GM20431 (cell line): ENCODE results near the gene FAM114A1.
"Not testable (repeated sequence)": the region's sequence is repeated elsewhere in the genome, so short reads cannot be mapped to it uniquely, and the experiment has no call there.

Source experiments
- in situ Hi-C: fragments of 300-500 bp; cut with MseI, MboI; formaldehyde crosslinking; loops from one replicate; pipeline ENCODE4 v1.15.0; 2020; ENCODE audit warnings: low sequenced_read_pairs; ENCODE audit not compliant: unreplicated experiment

FAM114A1 gene

DNA sequence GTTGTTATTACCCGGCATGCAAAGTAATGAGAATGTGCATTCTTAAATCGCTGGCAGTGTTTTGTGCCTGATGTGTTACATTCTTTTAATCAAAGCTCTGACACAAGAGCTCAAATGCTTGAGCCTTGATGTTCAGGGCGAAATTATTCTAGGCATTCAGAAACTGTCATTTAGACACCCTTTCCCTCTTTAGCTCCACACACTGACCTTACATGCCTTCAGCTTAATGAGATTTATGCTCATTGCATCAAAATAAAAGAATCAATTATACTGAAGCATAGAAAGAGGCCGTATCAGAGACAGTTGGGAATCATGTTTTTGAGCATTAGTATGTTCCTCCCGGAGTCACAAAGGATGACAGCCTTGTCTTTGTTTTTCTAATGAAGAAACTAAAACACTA, 56.7 kb downstream of the FAM114A1 start:
- in situ Hi-C loops, result loop anchor here (25.0 kb wide), 1 partner anchor 513 kb away; no protein-coding TSS in a partner anchor

DNA sequence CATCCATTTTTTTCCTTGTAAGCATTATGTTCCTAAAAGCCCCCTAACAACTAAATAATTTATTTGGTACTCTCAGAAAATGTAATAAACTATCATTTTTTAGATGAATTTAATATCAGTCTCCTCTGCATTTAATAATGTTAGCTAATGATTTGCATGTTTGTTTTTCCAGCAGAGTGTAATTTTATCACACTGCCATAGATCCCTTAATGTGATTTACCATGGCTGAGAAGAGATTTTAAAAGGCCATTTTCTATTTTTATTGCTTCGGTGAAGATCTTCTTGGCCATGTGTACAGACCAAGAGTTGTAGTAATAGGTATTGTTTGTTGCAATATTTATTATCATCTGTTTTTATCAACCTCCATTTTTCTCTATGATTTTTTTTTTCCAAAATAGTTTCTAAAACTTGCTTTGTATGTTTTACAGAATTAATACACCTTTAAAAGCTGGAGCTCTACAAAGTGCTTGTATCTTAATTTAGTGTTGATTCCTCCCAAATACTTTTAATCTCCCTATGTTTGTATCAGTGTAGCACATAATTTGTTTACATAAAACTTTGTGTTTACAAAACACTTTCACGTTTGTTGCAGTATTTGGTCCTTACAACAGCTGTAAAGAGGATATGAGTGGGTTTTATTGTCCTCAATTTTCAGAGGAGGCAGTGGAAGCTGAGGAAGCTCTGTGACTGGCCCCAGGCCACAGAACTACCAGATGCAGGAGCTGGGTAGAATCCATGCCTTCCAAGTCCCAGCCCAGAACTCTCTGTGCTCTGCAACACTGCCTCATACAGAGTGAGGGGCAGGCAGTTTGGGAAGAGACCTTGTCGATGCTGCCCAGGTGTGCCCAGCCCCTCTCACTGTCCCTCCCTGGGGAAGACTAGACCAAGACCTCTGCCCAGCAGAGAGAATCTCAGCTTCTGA, 58.1 kb downstream of the FAM114A1 start:
- in situ Hi-C loops, result no loop called here

GRCh38 chr4:38926896-38927295, 59.3 kb downstream of the FAM114A1 start:
- in situ Hi-C loops, result no loop called here

DNA sequence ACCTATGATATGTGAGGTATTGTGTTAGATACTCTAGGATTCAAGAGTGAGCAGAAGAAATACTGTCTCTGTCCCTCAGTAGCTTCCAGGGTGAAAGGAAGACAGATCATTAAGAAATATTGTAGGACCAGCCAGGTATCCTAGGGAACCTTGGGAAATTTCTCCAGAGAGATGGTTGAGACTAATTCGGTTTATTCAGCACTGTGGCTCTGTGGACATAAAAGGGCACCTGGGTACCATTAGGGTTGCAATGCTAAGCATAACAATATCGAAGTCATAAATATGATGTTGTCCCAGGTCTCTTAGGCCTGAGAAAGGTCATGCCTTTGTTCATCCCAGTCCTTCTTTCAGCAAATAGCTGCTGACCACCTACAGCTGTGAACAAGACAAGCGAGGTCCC, 61.0 kb downstream of the FAM114A1 start:
- in situ Hi-C loops, result no loop called here

DNA sequence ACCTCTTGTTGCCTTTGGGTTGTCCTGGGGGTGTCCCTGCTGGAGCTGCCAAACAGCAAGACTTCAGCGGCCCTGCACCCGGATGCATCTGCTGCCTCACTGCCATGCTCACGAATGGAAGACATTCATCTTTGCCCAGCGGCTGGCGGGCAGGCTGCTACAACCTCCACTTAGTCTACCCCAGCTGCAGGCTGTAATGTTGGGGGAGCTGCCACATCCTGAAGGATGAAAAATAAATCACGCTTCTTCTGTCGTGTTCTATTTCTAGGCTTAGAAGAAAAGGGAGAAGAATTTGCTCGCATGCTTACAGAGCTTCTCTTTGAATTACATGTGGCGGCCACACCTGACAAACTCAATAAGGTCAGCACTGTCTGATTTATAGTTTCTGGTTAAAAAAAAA, 61.4 kb downstream of the FAM114A1 start:
- in situ Hi-C loops, result no loop called here

DNA sequence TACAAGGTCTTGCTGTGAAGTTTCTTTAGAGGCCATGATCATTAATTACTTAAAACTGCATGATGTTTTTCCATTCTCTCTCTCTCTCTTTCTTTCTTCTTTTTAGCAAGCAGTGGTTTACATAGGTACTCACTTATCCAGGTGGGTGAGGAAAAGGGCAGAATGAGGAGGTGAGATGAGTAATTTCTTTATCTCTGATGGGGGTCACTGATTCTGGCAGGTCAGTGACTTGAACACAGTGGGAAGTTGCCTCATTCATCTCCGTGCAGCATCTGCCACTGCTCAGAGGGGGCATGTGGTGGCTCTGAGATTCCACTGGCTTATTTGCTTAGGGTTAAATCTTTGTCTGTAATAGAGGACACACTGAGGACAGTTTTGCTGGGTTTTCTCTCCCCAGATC, 62.6 kb downstream of the FAM114A1 start:
- in situ Hi-C loops, result no loop called here

GRCh38 chr4:38930707-38931106, 63.1 kb downstream of the FAM114A1 start:
- in situ Hi-C loops, result no loop called here

DNA sequence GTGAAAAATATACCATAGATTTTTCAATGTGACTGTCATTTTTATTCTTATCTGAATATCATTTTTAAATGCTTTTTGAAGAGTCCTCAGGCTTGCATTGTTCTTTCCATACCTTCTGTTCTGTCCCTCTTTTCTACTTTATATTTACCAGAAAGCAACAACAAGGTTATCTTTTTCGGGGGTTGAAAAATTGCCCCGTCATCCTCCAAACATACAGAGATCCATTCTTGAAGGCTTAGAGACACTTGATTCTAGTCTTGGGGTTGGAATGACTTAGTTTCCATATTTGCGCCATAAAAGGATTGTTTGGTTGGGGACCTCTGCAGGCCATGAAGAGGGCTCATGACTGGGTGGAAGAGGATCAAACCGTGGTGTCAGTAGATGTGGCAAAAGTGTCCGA, 63.5 kb downstream of the FAM114A1 start:
- in situ Hi-C loops, result no loop called here

GRCh38 chr4:38935391-38936073, 67.9 kb downstream of the FAM114A1 start:
- in situ Hi-C loops, result no loop called here

- in situ Hi-C loops, result no loop called here
These were observed 71.6 kb downstream of the FAM114A1 start for GRCh38 chr4:38939165-38939564.

DNA sequence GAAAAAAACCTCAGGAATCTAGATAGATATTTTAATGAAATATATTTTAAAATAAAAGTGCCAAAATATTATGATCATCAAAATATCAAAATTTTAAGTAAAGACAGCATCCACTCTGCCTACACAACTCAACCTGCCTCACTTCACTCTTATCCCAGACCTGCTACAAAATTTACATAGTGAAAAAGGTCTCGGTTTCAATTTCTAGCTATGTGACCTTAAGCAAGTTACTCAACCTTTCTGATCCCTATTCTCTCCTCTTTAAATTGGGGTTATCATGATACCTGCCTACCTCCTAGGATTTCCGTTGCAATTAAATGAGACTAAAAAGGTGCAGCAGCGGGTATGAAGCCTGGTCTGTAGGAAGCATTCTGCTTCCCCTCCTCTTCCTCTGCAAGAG, 72.9 kb downstream of the FAM114A1 start:
- in situ Hi-C loops, result no loop called here

DNA sequence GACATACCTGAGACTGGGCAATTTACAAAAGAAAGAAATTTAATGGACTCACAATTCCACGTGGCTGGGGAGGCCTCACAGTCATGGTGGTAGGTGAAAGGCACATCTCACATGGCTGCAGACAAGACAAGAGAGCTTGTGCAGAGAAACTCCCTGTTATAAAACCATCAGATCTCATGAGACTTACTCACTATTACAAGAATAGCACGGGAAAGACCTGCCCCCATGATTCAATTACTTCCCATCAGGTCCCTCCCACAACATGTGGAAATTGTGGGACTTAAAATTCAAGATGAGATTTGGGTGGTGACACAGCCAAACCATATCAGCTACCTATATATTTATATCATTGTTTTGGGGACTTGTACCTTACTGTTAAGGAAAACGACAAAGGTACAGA, 74.3 kb downstream of the FAM114A1 start:
- in situ Hi-C loops, result not testable (repeated sequence)

DNA sequence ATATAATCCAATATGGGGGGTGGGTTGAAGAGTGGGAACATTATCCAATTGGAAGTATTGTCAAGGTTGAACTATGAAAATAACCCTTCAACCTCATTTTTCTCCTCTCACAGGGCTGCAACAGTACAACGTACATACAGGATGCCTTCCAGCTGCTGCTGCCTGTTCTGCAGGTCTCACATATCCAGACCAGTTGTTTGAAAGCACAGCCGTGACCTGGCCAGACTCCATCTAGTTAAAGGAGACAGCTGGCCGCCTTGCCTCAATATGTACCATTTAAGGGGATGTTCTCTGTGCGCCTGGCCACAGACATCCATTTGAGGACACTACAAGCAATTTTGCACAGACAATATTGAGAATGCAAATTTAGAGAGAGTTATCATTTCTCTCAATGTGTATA, 75.7 kb downstream of the FAM114A1 start:
- in situ Hi-C loops, result no loop called here

DNA sequence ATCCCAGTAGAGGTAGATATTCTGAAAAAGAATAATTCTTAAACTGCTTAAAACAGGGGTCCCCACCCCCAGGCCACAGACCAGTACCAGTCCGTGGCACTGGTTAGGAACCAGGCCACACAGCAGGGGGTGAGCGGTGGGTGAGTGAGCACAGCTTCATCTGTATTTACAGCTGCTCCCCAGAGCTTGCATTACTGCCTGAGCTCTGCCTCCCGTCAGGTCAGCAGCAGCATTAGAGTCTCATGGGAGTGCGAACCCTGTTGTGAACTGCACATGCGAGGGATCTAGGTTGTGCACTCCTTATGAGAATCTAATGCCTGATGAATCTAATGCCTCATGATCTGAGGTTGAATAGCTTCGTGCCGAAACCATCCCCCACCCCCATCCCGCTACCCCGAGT, 76.8 kb downstream of the FAM114A1 start:
- in situ Hi-C loops, result no loop called here

GRCh38 chr4:38946919-38947318, 79.3 kb downstream of the FAM114A1 start:
- in situ Hi-C loops, result no loop called here

DNA sequence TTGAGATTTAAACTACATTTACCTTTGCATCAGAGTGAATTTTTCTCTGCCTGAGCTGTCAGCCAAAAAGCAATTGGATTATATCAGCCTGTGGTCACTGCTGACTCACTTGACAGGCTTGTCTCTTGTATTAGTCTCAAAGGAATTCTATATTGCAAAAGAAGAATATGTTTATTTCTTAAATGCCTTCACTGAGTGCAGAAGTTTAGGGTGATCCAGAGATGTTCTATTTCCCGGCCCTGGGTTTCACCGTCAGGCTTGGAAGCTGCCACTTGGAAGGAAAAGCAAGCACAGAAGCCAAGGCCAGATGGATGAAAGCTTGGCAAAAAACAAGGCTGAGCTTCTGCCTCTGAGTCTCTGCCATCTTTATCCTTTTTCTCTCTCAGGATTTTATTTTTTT, 80.9 kb downstream of the FAM114A1 start:
- in situ Hi-C loops, result no loop called here

GRCh38 chr4:38949411-38950051, 81.9 kb downstream of the FAM114A1 start:
- in situ Hi-C loops, result no loop called here

- in situ Hi-C loops, result no loop called here
These were observed 82.6 kb downstream of the FAM114A1 start for GRCh38 chr4:38950159-38950558.

DNA sequence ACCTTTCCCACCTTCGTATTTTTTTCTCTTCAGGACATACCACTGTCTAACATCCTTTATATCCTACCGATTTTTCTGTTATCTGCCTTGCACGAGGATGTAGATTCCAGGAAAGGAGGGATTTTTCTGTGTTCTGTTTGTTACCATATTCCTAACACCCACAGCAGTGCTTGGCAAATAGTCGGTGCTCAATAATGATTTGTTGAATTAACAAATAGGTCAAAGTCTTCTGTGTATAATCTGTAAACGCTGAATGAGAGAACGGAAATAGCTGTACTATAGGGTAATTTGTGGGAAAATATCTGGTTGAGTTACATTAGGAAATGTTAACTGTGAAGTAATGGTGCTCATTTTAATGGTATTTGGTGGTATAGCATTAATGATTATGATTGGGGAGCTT, 83.1 kb downstream of the FAM114A1 start:
- in situ Hi-C loops, result no loop called here

DNA sequence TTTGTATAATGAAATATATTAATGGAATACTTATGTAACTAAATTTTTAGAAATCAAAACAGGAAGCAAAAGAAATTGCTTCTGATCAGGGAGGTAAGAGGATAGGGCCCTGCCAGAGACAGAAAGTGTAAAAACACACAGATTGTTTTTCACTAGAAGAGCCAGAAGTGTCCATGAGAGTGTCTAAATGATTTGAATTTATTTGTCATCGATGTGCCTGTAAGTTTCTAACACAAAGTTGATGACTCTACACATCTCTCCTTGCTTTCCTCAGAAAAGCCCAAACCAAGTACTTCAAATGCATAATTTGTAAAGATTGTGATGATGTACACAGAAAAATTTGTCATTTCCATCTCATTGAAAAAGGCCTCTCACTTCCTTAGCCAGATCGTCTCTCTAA, 84.0 kb downstream of the FAM114A1 start:
- in situ Hi-C loops, result no loop called here

DNA sequence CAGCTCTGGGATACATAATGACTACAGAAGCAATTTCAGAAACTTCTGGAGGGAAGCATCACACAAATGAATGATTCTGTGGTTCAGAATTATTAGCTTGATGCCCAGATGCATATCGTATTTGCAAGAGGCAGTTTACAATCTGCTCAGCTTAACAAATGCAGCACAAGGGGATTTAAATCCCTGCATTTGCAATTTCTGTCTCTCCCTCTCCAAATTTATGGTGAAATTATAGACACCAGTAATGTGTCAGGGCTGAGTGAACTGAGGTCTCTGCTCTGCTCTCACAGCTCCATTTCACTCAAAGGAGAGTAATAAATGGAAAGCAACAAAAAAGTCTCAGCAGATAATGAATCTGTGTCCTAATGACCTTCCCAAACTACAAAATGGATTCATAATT, 84.4 kb downstream of the FAM114A1 start:
- in situ Hi-C loops, result no loop called here
